NCI-H82 (cell line): ENCODE data around the gene CELF2.

Experiments
- DNase-seq: peaks from one replicate; lab custom pipeline; 2025; lab: John Stamatoyannopoulos, UW

Gene CELF2

DNA sequence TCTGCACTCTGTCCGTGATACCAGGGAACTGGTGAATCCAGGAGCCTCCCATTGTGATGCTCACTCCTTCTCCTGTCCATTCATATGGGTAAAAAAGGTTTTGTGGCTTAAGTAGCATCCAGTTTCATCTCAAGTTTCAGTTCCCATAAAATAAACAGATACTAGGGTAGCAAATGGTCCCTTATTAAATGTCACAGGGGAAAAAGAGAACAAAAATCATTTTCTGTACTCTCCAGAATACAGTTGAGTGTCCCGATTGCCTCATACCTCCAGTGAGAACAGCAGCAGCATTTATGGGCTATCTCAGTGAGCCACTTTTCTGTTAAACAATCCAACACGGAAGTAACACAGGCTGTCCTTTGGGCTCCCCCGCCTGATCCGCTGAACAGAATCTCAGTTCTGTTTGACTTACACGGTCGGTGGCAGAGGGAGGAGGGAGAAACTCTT lies 179.6 kb downstream of the CELF2 start:
- DNase-seq: no peak

DNA sequence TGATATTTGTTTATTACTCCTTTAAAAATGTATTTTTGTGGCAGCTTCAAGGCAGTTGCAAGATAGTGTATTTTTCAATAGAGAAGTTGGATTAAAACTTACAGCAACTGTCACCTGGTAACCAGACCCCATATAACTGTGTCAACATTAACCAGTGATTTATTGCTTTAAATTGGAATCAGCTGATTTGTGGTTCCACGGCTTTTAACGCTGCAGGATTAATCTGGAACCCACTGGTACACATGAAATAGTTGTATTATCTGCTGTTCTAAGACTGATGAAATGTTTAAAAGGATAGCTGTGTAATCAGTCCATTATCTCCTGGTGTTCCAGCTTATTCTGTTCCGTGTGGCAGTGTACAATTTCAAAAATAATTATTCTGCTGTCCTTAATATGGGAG lies 180.2 kb downstream of the CELF2 start:
- DNase-seq: peak; percentile 0

GRCh38 chr10:11201911-11202310 lies 184.2 kb downstream of the CELF2 start:
- no peak for DNase-seq

- DNase-seq: no peak
Observed at GRCh38 chr10:11204351-11204942, 186.8 kb downstream of the CELF2 start.

- peak; percentile 2 for DNase-seq
Observed at GRCh38 chr10:11205030-11205772, 187.5 kb downstream of the CELF2 start.

GRCh38 chr10:11206676-11207559 lies 189.2 kb downstream of the CELF2 start:
- DNase-seq: no peak

- DNase-seq: peak; percentile 24
Observed at GRCh38 chr10:11207560-11207844, 189.8 kb downstream of the CELF2 start.

- DNase-seq: no peak
Observed at GRCh38 chr10:11208243-11208642, 190.6 kb downstream of the CELF2 start.

DNA sequence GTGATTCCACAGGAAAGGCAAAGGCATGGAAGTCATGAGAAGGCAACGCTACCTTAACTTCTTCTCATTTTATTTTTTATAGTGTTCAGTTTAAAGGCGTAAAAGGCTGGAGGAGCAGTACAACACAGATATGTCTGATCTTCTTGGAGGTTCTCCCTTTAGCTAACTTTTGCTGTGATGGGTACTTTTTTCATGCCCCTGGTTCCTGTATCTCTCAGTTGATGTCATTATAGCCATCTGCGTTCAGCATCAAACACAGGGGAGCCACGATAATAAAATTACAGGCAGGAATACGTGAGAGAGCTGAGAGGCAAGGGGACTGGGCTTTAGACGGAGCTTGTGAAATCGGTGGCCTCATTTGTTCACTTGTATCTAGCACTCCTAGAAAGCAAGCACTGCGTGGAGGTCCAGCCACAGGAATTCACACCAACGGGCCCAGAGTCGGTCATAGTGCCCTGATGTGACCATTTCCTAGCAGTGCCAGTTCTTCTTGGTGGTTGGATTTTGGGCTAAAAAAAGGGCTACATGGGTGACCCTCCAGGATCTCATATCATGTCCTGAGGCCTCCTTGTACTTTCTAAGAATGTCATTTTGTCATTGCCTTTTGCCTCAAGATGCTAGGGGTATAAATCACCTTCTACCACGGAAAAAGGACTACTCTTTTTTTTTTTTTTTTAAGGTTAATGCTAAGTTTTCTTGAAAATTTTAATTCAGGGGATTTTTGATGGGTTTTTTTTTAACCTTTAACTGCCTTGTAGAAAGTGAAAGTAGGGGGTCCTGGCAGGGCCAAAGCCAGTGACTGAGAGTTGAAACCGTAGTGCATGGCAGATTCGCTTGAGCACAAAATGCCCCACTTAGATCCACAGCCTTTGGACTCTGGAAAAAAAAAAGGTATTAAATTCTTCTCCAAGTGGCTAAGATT lies 191.5 kb downstream of the CELF2 start:
- no peak for DNase-seq

GRCh38 chr10:11209830-11210181 lies 192.1 kb downstream of the CELF2 start:
- DNase-seq: no peak

DNA sequence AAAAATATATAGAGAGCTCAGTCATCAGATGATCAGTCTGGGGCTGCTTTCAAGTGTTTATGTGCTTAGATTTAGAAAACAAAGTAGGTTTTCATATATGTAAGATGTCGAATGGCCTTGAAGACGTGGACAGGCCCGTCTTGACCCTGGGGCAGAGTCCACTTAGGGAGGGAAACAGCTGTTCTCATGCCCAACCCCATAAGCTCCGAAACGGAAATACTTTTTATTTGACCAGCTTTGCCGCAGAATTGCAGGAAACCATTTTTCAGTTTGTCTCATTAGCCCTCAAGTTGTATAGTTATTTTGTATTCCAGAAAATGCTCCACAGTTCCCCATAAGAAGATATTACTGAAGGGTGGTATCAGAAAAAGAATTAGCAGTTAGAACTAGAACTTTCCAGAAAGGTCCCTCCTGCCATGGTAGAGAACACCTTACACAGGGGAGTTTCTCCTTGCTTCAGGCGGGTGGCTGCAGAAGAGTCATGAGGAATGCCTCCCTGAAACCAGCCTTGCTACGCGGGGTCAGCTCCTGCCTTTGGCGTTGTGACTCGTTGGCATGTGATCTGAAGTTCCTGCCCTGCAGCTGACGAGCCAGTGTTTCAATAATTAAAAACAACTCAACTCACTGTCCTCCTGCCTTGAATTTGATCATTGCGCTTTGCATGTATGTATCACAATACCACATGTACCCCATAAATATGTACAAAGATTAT lies 192.7 kb downstream of the CELF2 start:
- DNase-seq: no peak

GRCh38 chr10:11212288-11213085 lies 194.8 kb downstream of the CELF2 start:
- no peak for DNase-seq

DNA sequence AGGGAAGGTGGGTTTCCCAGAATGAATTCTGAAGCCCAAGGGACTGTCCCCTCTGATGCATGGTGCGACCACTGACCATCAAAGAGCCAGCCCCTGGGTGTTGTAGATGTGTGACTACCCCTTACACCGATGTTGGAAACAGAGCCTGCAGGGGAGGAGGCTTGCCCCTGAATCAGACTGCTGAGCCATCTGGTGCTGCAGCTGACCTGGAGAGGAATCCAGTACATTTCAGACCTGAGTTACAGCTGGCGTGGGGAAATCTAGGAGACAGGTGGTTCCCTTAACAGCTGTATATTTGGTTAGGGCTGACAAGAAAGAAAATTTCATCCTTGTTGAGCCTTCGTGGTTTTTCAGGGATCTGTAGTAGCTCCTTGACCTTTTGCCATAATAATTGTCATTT lies 195.5 kb downstream of the CELF2 start:
- DNase-seq: peak; percentile 31

- no peak for DNase-seq
Observed at GRCh38 chr10:11214407-11214806, 196.7 kb downstream of the CELF2 start.

- DNase-seq: no peak
Observed at GRCh38 chr10:11215471-11215870, 197.8 kb downstream of the CELF2 start.

- no peak for DNase-seq
Observed at GRCh38 chr10:11217521-11217920, 199.8 kb downstream of the CELF2 start.

DNA sequence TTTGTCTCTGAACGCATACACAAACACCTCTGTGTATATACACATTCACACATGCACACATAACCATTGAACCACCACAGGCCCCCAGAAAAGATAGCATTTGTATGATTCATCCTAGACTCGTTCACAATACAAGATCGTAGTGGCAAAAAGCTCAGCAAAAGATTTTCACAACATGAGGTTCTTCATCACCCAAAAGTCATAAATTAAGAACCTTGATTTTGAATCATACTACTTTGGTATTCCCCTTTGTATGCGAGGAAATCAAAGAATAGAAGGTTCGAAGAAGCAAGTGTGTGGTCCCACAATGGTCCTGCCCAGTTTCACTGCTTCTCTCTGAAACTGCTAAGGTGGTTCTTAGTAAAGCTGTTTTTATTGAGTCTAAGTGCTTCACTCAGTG lies 200.7 kb downstream of the CELF2 start:
- DNase-seq: no peak

DNA sequence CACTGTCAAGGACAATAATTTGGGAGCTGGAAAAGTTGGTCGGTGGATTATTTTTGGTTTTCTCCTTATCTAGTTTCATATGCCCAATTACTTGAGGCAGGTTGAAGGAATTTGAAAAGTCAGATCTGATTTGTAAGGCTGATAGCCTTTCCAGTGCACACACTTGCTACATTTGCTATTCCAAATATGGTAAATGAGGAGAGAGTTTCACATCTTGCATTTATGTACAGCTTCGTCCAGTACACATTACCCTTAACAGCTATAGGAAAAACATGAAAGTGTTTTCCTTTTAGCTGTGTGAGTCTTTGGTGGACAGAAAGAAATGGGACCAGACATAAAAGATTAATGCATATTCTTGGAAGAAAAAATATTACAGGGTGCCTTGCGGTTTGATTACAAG lies 201.8 kb downstream of the CELF2 start:
- no peak for DNase-seq

DNA sequence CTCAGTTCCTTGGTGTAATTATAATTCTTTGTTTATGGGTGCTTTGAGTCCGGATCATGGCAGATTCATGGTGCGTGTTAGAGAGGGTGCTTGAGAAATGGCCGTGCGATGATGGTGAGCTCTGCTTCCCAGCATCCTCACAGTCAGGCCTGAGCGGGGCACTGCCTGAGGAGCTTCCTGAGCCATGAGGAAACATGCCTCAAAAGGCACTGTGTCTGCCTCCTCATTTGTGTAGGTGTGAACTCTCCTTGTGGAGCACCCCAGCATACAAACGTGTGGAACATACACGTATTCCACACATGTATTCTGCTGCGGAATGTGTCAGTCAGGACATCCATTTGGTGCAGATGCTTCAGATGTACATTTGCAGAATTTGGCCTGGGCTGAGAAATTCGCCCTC lies 205.4 kb downstream of the CELF2 start:
- no peak for DNase-seq

DNA sequence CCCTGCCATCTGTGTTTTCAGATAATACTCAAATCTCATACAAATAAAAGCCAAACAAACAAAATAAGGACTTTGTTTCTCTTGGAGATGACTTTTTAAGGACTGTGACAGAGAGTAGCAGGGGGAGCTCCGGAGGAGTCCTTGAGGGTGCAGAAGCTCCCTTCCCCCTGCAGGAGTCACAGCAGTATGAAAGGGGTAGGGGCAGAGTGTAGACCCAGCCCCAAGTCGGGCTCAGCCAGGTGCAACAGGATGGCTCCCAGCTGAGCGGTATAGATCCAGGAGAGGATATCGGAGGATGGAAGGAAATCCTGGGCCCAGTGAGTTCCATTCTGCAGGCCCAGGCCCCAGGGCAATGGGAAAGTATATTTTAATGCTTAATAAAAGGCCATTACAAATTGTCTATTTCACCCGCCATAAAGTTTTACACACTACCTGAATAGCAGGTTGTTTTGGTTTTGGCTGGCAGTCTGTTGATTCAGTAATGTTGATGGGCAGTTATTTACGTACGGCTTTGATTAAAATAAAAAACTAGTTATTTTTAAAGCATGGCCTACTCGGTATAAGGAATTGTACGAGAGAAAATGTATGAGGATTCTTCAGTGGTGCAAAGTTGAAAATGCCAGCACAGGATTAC lies 206.0 kb downstream of the CELF2 start:
- no peak for DNase-seq
